Mesothelial cell of epicardium (in vitro differentiated cells): ENCODE data around the gene TGIF1. TPM values are rescaled to one million over a fixed set of nuclear protein-coding genes. Genes with fewer than 3 reads are reported as not detected.

ENCODE experiments used
- DNase-seq, 2 experiments: peaks; one replicate each; pipeline ENCODE4 v3.0.0; 2021; ENCODE audit warnings: low spot score in 2 of 2; ENCODE audit not compliant: unreplicated experiment in 2 of 2
- H3K27ac Mint-ChIP-seq: 2 replicates; pipeline ENCODE4 v1.8.0; 2021; ENCODE audit warnings: mixed read lengths
- H3K27me3 Mint-ChIP-seq: 2 replicates; pipeline ENCODE4 v1.8.0; 2021; ENCODE audit warnings: low read depth, mixed read lengths
- H3K36me3 Mint-ChIP-seq: 2 replicates; pipeline ENCODE4 v1.8.0; 2021; ENCODE audit warnings: mixed read lengths
- H3K4me1 Mint-ChIP-seq: 2 replicates; pipeline ENCODE4 v1.8.0; 2021; ENCODE audit warnings: mixed read lengths
- H3K4me3 Mint-ChIP-seq: 2 replicates; pipeline ENCODE4 v1.8.0; 2021; ENCODE audit warnings: mild to moderate bottlenecking, moderate library complexity, mixed read lengths
- H3K9me3 Mint-ChIP-seq: 2 replicates; pipeline ENCODE4 v1.8.0; 2021; ENCODE audit warnings: mixed read lengths
- total RNA-seq: library from RNA; stranded (reverse); gene quantifications from 3 replicates; pipeline ENCODE4 v1.2.1, GENCODE V29; 2021
- TF ChIP-seq, protein P1 (sequence below): fragments of 200-600 bp; sonication (generic); IDR thresholded peaks from one replicate; pipeline ENCODE4 v1.5.0; 2021; ENCODE audit warnings: antibody characterized with exemption; ENCODE audit not compliant: unreplicated experiment

Gene TGIF1
- total RNA-seq, 1 donor from 2014 or later, result 96.6 TPM

- TF ChIP-seq, protein P1, sequence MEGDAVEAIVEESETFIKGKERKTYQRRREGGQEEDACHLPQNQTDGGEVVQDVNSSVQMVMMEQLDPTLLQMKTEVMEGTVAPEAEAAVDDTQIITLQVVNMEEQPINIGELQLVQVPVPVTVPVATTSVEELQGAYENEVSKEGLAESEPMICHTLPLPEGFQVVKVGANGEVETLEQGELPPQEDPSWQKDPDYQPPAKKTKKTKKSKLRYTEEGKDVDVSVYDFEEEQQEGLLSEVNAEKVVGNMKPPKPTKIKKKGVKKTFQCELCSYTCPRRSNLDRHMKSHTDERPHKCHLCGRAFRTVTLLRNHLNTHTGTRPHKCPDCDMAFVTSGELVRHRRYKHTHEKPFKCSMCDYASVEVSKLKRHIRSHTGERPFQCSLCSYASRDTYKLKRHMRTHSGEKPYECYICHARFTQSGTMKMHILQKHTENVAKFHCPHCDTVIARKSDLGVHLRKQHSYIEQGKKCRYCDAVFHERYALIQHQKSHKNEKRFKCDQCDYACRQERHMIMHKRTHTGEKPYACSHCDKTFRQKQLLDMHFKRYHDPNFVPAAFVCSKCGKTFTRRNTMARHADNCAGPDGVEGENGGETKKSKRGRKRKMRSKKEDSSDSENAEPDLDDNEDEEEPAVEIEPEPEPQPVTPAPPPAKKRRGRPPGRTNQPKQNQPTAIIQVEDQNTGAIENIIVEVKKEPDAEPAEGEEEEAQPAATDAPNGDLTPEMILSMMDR, result no peak
- Mint-ChIP-seq H3K4me3 (peak overlapping the region; percentile 96), H3K9me3 (no peaks in the 10 kb centered on the region), H3K4me1 (peaks cover 26% of the 10 kb centered on the region), H3K27ac (peak overlapping the region; percentile 100), H3K36me3 (no peaks in the 10 kb centered on the region), H3K27me3 (no peaks in the 10 kb centered on the region)
- peak; percentile 87 to 91 for DNase-seq
These were observed 1.8 kb upstream of the TGIF1 start for GRCh38 chr18:3447895-3448837.

- TF ChIP-seq, protein P1, result no peak
- H3K36me3 Mint-ChIP-seq, result no peaks in the 10 kb centered on the region
- no peaks in the 10 kb centered on the region for H3K27me3 Mint-ChIP-seq
- no peaks in the 10 kb centered on the region for H3K9me3 Mint-ChIP-seq
- DNase-seq, result peak; percentile 29 to 67
- peak overlapping the region; percentile 100 for H3K27ac Mint-ChIP-seq
- H3K4me3 Mint-ChIP-seq, result peak overlapping the region; percentile 96
- peaks cover 31% of the 10 kb centered on the region for H3K4me1 Mint-ChIP-seq
These were observed 997 bp upstream of the TGIF1 start for GRCh38 chr18:3448838-3449511.

DNA sequence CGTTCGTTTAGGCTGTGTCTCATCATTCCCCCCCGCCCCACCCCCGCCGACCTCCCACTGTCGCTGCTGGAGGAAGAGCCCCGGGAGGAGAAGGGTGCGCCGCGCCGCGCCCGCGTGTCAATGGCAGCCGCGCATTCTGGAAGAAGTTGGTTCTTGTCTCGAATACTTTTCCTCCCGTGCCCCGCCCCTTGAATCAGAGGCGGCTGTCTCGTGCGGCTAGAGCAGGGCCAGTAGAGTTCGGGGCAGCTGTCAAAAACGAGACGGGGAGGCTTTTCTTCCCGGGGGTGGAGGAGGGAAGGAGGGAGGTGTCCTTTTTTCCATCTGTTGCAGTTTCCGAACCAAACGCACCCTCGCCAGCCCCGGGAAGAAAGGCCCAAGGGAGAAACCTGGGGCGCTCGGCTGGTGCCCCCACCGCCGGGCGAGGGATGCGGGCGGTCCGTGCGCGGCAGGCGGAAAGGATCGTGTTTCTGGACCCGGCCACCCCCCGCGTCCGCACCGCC lies 410 bp upstream of the TGIF1 start:
- TF ChIP-seq, protein P1, result no peak
- H3K9me3 Mint-ChIP-seq, result no peaks in the 10 kb centered on the region
- peak overlapping the region; percentile 96 for H3K4me3 Mint-ChIP-seq
- no peaks in the 10 kb centered on the region for H3K36me3 Mint-ChIP-seq
- H3K4me1 Mint-ChIP-seq, result peaks cover 37% of the 10 kb centered on the region
- H3K27ac Mint-ChIP-seq, result peak overlapping the region; percentile 100
- no peaks in the 10 kb centered on the region for H3K27me3 Mint-ChIP-seq
- peak in 1 of 2 experiments; percentile 58 for DNase-seq

DNA sequence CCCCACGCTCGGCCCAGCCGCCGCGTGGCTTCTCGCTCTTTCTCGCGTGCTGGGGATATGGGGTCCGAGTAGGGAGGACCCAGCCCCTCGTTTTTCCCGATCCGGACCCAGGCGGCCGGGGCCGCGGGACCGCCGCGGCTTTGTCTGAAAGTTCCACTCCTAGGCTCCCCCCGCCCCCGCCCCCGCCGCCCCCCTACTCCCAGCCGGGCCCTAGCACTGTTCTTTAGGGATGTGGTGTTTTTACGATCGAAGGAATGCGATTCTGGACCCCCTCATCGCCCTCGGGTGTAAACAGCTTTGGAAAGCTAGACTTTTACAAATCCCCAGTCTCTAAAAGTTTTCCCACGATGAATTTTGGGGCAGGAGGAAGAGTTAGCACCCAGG lies 819 bp downstream of the TGIF1 start:
- Mint-ChIP-seq H3K4me1 (peaks cover 48% of the 10 kb centered on the region), H3K9me3 (no peaks in the 10 kb centered on the region), H3K36me3 (no peaks in the 10 kb centered on the region), H3K27ac (peak overlapping the region; percentile 99), H3K4me3 (peak overlapping the region; percentile 96), H3K27me3 (no peaks in the 10 kb centered on the region)
- DNase-seq, result no peak
- TF ChIP-seq, protein P1, result no peak

DNA sequence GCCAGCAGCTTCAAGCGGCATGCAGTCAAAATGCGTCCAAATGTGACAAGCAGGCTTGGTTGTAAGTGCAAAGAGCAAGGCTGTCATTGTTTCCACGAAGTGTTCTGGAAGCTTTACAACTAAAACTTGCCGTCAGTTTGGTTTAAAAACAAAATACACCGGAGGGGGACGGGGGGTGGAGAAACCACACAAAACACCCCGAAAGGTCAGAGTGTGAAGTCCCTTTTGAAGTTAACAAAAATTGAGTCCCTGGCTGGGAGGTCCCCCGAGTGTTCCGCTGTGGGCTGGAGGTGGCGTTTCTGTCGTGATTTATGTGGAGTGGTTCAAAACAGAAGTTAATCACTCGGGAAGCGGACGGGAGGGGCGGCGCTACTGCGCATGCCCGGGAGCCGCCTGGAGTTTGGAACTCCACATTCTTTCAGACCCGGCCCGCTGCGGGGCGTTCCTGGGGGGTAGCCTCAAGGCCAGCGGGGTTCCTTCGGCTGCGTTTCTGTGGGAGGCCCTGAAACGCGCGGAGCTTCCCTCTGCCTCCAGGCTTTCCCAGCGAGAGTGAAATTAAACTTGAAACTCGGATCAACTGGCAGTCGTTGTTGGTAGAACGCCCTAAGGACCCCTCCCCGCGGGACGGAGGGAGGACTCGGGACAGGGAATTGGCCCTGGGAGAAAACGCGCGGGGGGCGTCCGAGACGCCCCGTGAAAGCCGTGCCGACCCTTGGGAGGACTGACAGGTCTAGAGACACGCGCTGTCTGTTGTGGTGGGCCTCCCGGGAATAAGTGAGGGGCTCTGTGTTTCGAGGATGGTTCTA lies 1.4 kb downstream of the TGIF1 start:
- TF ChIP-seq, protein P1, result no peak
- Mint-ChIP-seq H3K9me3 (no peaks in the 10 kb centered on the region), H3K4me3 (peak overlapping the region; percentile 96), H3K4me1 (peaks cover 51% of the 10 kb centered on the region), H3K27ac (peak overlapping the region; percentile 99), H3K36me3 (peaks cover 2% of the 10 kb centered on the region), H3K27me3 (no peaks in the 10 kb centered on the region)
- peak; percentile 87 to 94 for DNase-seq
